ENCODE data around the gene SPEF2.

DNA sequence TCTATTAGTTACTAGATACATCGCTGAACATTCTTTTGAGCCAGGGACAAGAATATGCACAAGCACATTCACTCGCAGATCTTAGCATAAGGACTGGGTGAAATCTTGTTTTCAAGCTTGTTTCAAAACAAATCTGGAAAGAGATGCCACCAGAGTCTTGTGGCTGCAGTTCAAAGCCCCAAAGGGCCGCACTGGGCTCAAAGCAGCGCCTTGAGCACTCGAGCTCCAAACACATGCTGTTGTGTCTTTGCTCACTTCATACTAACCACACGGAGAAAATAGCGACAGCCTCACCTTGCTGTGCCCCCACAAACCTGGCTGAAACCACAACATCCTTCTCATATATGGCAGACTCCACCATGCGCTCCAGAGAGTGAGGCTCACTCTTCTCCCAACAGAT, 204.8 kb downstream of the SPEF2 start:
- TF ChIP-seq ARNT (IDR thresholded peaks at IDR 0.05) (no peak), ESRRA (CRISPR knock-in tag; IDR thresholded peaks at IDR 0.05; ENCODE audit: low read depth) (no peak), RFX1 (IDR thresholded peaks at IDR 0.05) (no peak), KAT7 (CRISPR knock-in tag; IDR thresholded peaks at IDR 0.05; ENCODE audit: borderline replicate concordance) (no peak)
- TF ChIP-seq, protein P1, sequence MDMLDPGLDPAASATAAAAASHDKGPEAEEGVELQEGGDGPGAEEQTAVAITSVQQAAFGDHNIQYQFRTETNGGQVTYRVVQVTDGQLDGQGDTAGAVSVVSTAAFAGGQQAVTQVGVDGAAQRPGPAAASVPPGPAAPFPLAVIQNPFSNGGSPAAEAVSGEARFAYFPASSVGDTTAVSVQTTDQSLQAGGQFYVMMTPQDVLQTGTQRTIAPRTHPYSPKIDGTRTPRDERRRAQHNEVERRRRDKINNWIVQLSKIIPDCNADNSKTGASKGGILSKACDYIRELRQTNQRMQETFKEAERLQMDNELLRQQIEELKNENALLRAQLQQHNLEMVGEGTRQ (IDR thresholded peaks at IDR 0.05; ENCODE audit: low read depth, low read length) = no peak
- TF ChIP-seq, protein P1 (CRISPR knock-in tag; IDR thresholded peaks at IDR 0.05; ENCODE audit: borderline replicate concordance) = no peak
- TF ChIP-seq, protein P2, sequence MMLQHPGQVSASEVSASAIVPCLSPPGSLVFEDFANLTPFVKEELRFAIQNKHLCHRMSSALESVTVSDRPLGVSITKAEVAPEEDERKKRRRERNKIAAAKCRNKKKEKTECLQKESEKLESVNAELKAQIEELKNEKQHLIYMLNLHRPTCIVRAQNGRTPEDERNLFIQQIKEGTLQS (CRISPR knock-in tag; IDR thresholded peaks at IDR 0.05) = no peak
